HG03095 (cell line): Measurements from ENCODE around the gene BLTP3A.

ENCODE experiments used
- ATAC-seq: cut with Tn5 transposase; IDR thresholded peaks from one replicate; pipeline ENCODE4 v1.9.1; 2021; ENCODE audit warnings: moderate library complexity; ENCODE audit not compliant: unreplicated experiment

The BLTP3A gene

GRCh38 chr6:34832942-34833341 is 41.1 kb downstream of the BLTP3A start:
- ATAC-seq, result no peak

GRCh38 chr6:34834789-34835518 is 43.1 kb downstream of the BLTP3A start:
- no peak for ATAC-seq

GRCh38 chr6:34836008-34836407 is 44.1 kb downstream of the BLTP3A start:
- ATAC-seq, result no peak

- ATAC-seq, result no peak
Observed at GRCh38 chr6:34836451-34836850, 44.6 kb downstream of the BLTP3A start.

- ATAC-seq, result no peak
Observed at GRCh38 chr6:34837528-34837927, 45.6 kb downstream of the BLTP3A start.

- no peak for ATAC-seq
Observed at GRCh38 chr6:34839666-34840352, 47.9 kb downstream of the BLTP3A start.
